Forelimb muscle (tissue), 1 donor: ENCODE data around the gene KAZALD1. TPM values are rescaled to one million over a fixed set of nuclear protein-coding genes. Genes with fewer than 3 reads are reported as not detected.

Experiments used
- DNase-seq: peaks from one replicate; pipeline ENCODE4 v3.0.0-alpha.2; 2013; ENCODE audit warnings: low read depth
- polyA plus RNA-seq: library from polyadenylated mRNA; unstranded; fragments of 120-200 nt; gene quantifications from one replicate; pipeline ENCODE4 v1.2.1, GENCODE V29; 2013; ENCODE audit not compliant: insufficient read length

KAZALD1 gene
- polyA plus RNA-seq, 1 donor = 28.0 TPM

GRCh38 chr10:101047961-101048892 lies 13.6 kb upstream of the KAZALD1 start:
- no peak for DNase-seq

GRCh38 chr10:101050208-101051069 lies 11.3 kb upstream of the KAZALD1 start:
- DNase-seq = no peak

- no peak for DNase-seq
These were observed 9.5 kb upstream of the KAZALD1 start for GRCh38 chr10:101052285-101052684.

- DNase-seq = no peak
These were observed 8.3 kb upstream of the KAZALD1 start for GRCh38 chr10:101053516-101053915.

GRCh38 chr10:101054351-101054750 lies 7.4 kb upstream of the KAZALD1 start:
- DNase-seq = no peak

- no peak for DNase-seq
These were observed 6.9 kb upstream of the KAZALD1 start for GRCh38 chr10:101054876-101055275.

GRCh38 chr10:101055411-101055810 lies 6.4 kb upstream of the KAZALD1 start:
- no peak for DNase-seq

- no peak for DNase-seq
These were observed 5.2 kb upstream of the KAZALD1 start for GRCh38 chr10:101056365-101057151.

GRCh38 chr10:101060036-101060950 lies 1.5 kb upstream of the KAZALD1 start:
- DNase-seq = peak; percentile 93

GRCh38 chr10:101060951-101061623 lies 702 bp upstream of the KAZALD1 start:
- peak; percentile 82 for DNase-seq

GRCh38 chr10:101062232-101063049 lies 652 bp downstream of the KAZALD1 start:
- DNase-seq = no peak

- no peak for DNase-seq
These were observed 1.3 kb downstream of the KAZALD1 start for GRCh38 chr10:101063050-101063525.

GRCh38 chr10:101063548-101064414 lies 2.0 kb downstream of the KAZALD1 start:
- DNase-seq = no peak

- DNase-seq = no peak
These were observed 2.7 kb downstream of the KAZALD1 start for GRCh38 chr10:101064415-101065030.

GRCh38 chr10:101065481-101066145 lies 3.8 kb downstream of the KAZALD1 start:
- DNase-seq = no peak

- DNase-seq = no peak
These were observed 4.5 kb downstream of the KAZALD1 start for GRCh38 chr10:101066146-101066895.
